Stimulated activated CD4-positive, alpha-beta T cell treated with anti-CD3 and anti-CD28 coated beads, Interleukin-12 subunit alpha, Interleukin-12 subunit beta, amount 100 ng/mL, for 24 hours (primary cell): ENCODE results near the gene PCSK4.
A peak's percentile ranks its signal among the peaks of the same experiment; 100 is the strongest.
"Not testable (repeated sequence)": the region's sequence is repeated elsewhere in the genome, so short reads cannot be mapped to it uniquely, and the experiment has no call there.

ENCODE experiments used
- DNase-seq, 2 experiments: peaks; one replicate each; pipeline ENCODE4 v3.0.0-alpha.2; 2020; ENCODE audit warnings: low read depth in 2 of 2

PCSK4 gene

GRCh38 chr19:1439525-1440417 is 50.4 kb downstream of the PCSK4 start:
- not testable (repeated sequence) for DNase-seq

GRCh38 chr19:1438933-1439354 is 51.2 kb downstream of the PCSK4 start:
- DNase-seq, result no peak

GRCh38 chr19:1438035-1438932 is 51.9 kb downstream of the PCSK4 start, which contains the start of gene RPS15:
Gene RPS15 (plus strand): TSS chr19:1438396. CDS start chr19:1438426, 30 bp downstream.
- peak; percentile 89 to 92 for DNase-seq

GRCh38 chr19:1437609-1438008 is 52.5 kb downstream of the PCSK4 start:
- no peak for DNase-seq

GRCh38 chr19:1435378-1435989 is 54.7 kb downstream of the PCSK4 start:
- no peak for DNase-seq

GRCh38 chr19:1434577-1435060 is 55.5 kb downstream of the PCSK4 start:
- no peak for DNase-seq

- no peak for DNase-seq
Observed at GRCh38 chr19:1434040-1434366, 56.1 kb downstream of the PCSK4 start.

GRCh38 chr19:1433119-1434039 is 56.8 kb downstream of the PCSK4 start:
- no peak for DNase-seq

GRCh38 chr19:1432507-1432887 is 57.7 kb downstream of the PCSK4 start:
- DNase-seq, result no peak

- DNase-seq, result no peak
Observed at GRCh38 chr19:1431759-1432506, 58.2 kb downstream of the PCSK4 start.
